ENCODE data around the gene THSD7A.

THSD7A gene

GRCh38 chr7:11601761-11602160, 230.2 kb downstream of the THSD7A start:
- Mint-ChIP-seq H3K27me3 (no peaks in the 10 kb centered on the region), H3K36me3 (ENCODE audit: insufficient read depth) (no peaks in the 10 kb centered on the region), H3K9me3 (peaks cover 17% of the 10 kb centered on the region), H3K4me3 (no peak overlapping the region), H3K4me1 (no peaks in the 10 kb centered on the region), H3K27ac (ENCODE audit: low read depth) (no peak overlapping the region)
- DNase-seq (ENCODE audit: low spot score in 2 of 2), result no peak
- no peak for ATAC-seq (replicated peaks; ENCODE audit: extremely low read depth, poor library complexity, severe bottlenecking)

GRCh38 chr7:11593322-11593721, 238.7 kb downstream of the THSD7A start:
- DNase-seq (ENCODE audit: low spot score in 2 of 2), result no peak
- H3K4me1 Mint-ChIP-seq, result no peaks in the 10 kb centered on the region
- H3K27me3 Mint-ChIP-seq, result no peaks in the 10 kb centered on the region
- no peak for ATAC-seq (replicated peaks; ENCODE audit: extremely low read depth, poor library complexity, severe bottlenecking)
- H3K9me3 Mint-ChIP-seq, result peaks cover 10% of the 10 kb centered on the region
- H3K36me3 Mint-ChIP-seq (ENCODE audit: insufficient read depth), result no peaks in the 10 kb centered on the region
- H3K27ac Mint-ChIP-seq (ENCODE audit: low read depth), result no peak overlapping the region
- no peak overlapping the region for H3K4me3 Mint-ChIP-seq

GRCh38 chr7:11592699-11593098, 239.3 kb downstream of the THSD7A start:
- no peak for ATAC-seq (replicated peaks; ENCODE audit: extremely low read depth, poor library complexity, severe bottlenecking)
- H3K36me3 Mint-ChIP-seq (ENCODE audit: insufficient read depth), result no peaks in the 10 kb centered on the region
- peaks cover 5% of the 10 kb centered on the region for H3K9me3 Mint-ChIP-seq
- no peak overlapping the region for H3K27ac Mint-ChIP-seq (ENCODE audit: low read depth)
- H3K4me3 Mint-ChIP-seq, result no peak overlapping the region
- DNase-seq (ENCODE audit: low spot score in 2 of 2), result no peak
- no peaks in the 10 kb centered on the region for H3K4me1 Mint-ChIP-seq
- no peaks in the 10 kb centered on the region for H3K27me3 Mint-ChIP-seq

- no peak for ATAC-seq (replicated peaks; ENCODE audit: extremely low read depth, poor library complexity, severe bottlenecking)
- no peaks in the 10 kb centered on the region for H3K36me3 Mint-ChIP-seq (ENCODE audit: insufficient read depth)
- H3K27me3 Mint-ChIP-seq, result no peaks in the 10 kb centered on the region
- no peaks in the 10 kb centered on the region for H3K4me1 Mint-ChIP-seq
- DNase-seq (ENCODE audit: low spot score in 2 of 2), result no peak
- no peak overlapping the region for H3K4me3 Mint-ChIP-seq
- peaks cover 5% of the 10 kb centered on the region for H3K9me3 Mint-ChIP-seq
- no peak overlapping the region for H3K27ac Mint-ChIP-seq (ENCODE audit: low read depth)
Measured at GRCh38 chr7:11591943-11592342, 240.1 kb downstream of the THSD7A start.

GRCh38 chr7:11591055-11591633, 240.9 kb downstream of the THSD7A start:
- no peak overlapping the region for H3K4me3 Mint-ChIP-seq
- H3K27ac Mint-ChIP-seq (ENCODE audit: low read depth), result no peak overlapping the region
- H3K9me3 Mint-ChIP-seq, result peaks cover 11% of the 10 kb centered on the region
- no peak for ATAC-seq (replicated peaks; ENCODE audit: extremely low read depth, poor library complexity, severe bottlenecking)
- DNase-seq (ENCODE audit: low spot score in 2 of 2), result no peak
- H3K4me1 Mint-ChIP-seq, result no peaks in the 10 kb centered on the region
- H3K27me3 Mint-ChIP-seq, result no peaks in the 10 kb centered on the region
- H3K36me3 Mint-ChIP-seq (ENCODE audit: insufficient read depth), result no peaks in the 10 kb centered on the region

GRCh38 chr7:11589251-11589650, 242.7 kb downstream of the THSD7A start:
- Mint-ChIP-seq H3K4me3 (no peak overlapping the region), H3K9me3 (peaks cover 11% of the 10 kb centered on the region), H3K27me3 (no peaks in the 10 kb centered on the region), H3K4me1 (no peaks in the 10 kb centered on the region), H3K27ac (ENCODE audit: low read depth) (no peak overlapping the region), H3K36me3 (ENCODE audit: insufficient read depth) (no peaks in the 10 kb centered on the region)
- DNase-seq (ENCODE audit: low spot score in 2 of 2) (no peak), ATAC-seq (replicated peaks; ENCODE audit: extremely low read depth, poor library complexity, severe bottlenecking) (no peak)

- Mint-ChIP-seq H3K27ac (ENCODE audit: low read depth) (no peak overlapping the region), H3K9me3 (peaks cover 11% of the 10 kb centered on the region), H3K4me3 (no peak overlapping the region), H3K27me3 (no peaks in the 10 kb centered on the region), H3K36me3 (ENCODE audit: insufficient read depth) (no peaks in the 10 kb centered on the region), H3K4me1 (no peaks in the 10 kb centered on the region)
- no peak for DNase-seq (ENCODE audit: low spot score in 2 of 2)
- no peak for ATAC-seq (replicated peaks; ENCODE audit: extremely low read depth, poor library complexity, severe bottlenecking)
Measured at GRCh38 chr7:11587814-11588213, 244.2 kb downstream of the THSD7A start.

- H3K27me3 Mint-ChIP-seq, result no peaks in the 10 kb centered on the region
- H3K27ac Mint-ChIP-seq (ENCODE audit: low read depth), result no peak overlapping the region
- H3K9me3 Mint-ChIP-seq, result peaks cover 11% of the 10 kb centered on the region
- no peaks in the 10 kb centered on the region for H3K36me3 Mint-ChIP-seq (ENCODE audit: insufficient read depth)
- no peaks in the 10 kb centered on the region for H3K4me1 Mint-ChIP-seq
- ATAC-seq (replicated peaks; ENCODE audit: extremely low read depth, poor library complexity, severe bottlenecking) (no peak), DNase-seq (ENCODE audit: low spot score in 2 of 2) (no peak)
- H3K4me3 Mint-ChIP-seq, result no peak overlapping the region
Measured at GRCh38 chr7:11587048-11587447, 244.9 kb downstream of the THSD7A start.

GRCh38 chr7:11584406-11585031, 247.5 kb downstream of the THSD7A start:
- no peak for ATAC-seq (replicated peaks; ENCODE audit: extremely low read depth, poor library complexity, severe bottlenecking)

GRCh38 chr7:11579141-11579540, 252.9 kb downstream of the THSD7A start:
- H3K27me3 Mint-ChIP-seq, result no peaks in the 10 kb centered on the region
- no peak overlapping the region for H3K4me3 Mint-ChIP-seq
- DNase-seq (ENCODE audit: low spot score in 2 of 2) (no peak), ATAC-seq (replicated peaks; ENCODE audit: extremely low read depth, poor library complexity, severe bottlenecking) (no peak)
- H3K9me3 Mint-ChIP-seq, result no peaks in the 10 kb centered on the region
- H3K27ac Mint-ChIP-seq (ENCODE audit: low read depth), result no peak overlapping the region
- no peaks in the 10 kb centered on the region for H3K36me3 Mint-ChIP-seq (ENCODE audit: insufficient read depth)
- H3K4me1 Mint-ChIP-seq, result no peaks in the 10 kb centered on the region

More at GRCh38 chr7:11584406-11585031, 247.5 kb downstream of the THSD7A start:
- H3K36me3 Mint-ChIP-seq (ENCODE audit: insufficient read depth), result no peaks in the 10 kb centered on the region
- no peaks in the 10 kb centered on the region for H3K4me1 Mint-ChIP-seq
- H3K27ac Mint-ChIP-seq (ENCODE audit: low read depth), result no peak overlapping the region
- no peak overlapping the region for H3K4me3 Mint-ChIP-seq
- H3K27me3 Mint-ChIP-seq, result no peaks in the 10 kb centered on the region
- no peak for DNase-seq (ENCODE audit: low spot score in 2 of 2)
- H3K9me3 Mint-ChIP-seq, result peaks cover 11% of the 10 kb centered on the region

GRCh38 chr7:11576310-11576709, 255.7 kb downstream of the THSD7A start:
- DNase-seq (ENCODE audit: low spot score in 2 of 2) (no peak), ATAC-seq (replicated peaks; ENCODE audit: extremely low read depth, poor library complexity, severe bottlenecking) (no peak)
- Mint-ChIP-seq H3K4me1 (no peaks in the 10 kb centered on the region), H3K36me3 (ENCODE audit: insufficient read depth) (no peaks in the 10 kb centered on the region), H3K27me3 (no peaks in the 10 kb centered on the region), H3K27ac (ENCODE audit: low read depth) (no peak overlapping the region), H3K9me3 (peaks cover 6% of the 10 kb centered on the region), H3K4me3 (no peak overlapping the region)

- Mint-ChIP-seq H3K27ac (ENCODE audit: low read depth) (no peak overlapping the region), H3K4me3 (no peak overlapping the region), H3K27me3 (no peaks in the 10 kb centered on the region), H3K9me3 (peaks cover 6% of the 10 kb centered on the region), H3K36me3 (ENCODE audit: insufficient read depth) (no peaks in the 10 kb centered on the region), H3K4me1 (no peaks in the 10 kb centered on the region)
- ATAC-seq (replicated peaks; ENCODE audit: extremely low read depth, poor library complexity, severe bottlenecking), result no peak
- no peak for DNase-seq (ENCODE audit: low spot score in 2 of 2)
Measured at GRCh38 chr7:11573128-11573750, 258.8 kb downstream of the THSD7A start.

GRCh38 chr7:11570922-11571550, 261.0 kb downstream of the THSD7A start:
- no peak for ATAC-seq (replicated peaks; ENCODE audit: extremely low read depth, poor library complexity, severe bottlenecking)
- no peaks in the 10 kb centered on the region for H3K27me3 Mint-ChIP-seq
- H3K27ac Mint-ChIP-seq (ENCODE audit: low read depth), result no peak overlapping the region
- peaks cover 6% of the 10 kb centered on the region for H3K9me3 Mint-ChIP-seq
- no peak for DNase-seq (ENCODE audit: low spot score in 2 of 2)
- no peak overlapping the region for H3K4me3 Mint-ChIP-seq
- no peaks in the 10 kb centered on the region for H3K4me1 Mint-ChIP-seq
- H3K36me3 Mint-ChIP-seq (ENCODE audit: insufficient read depth), result no peaks in the 10 kb centered on the region
